H1 (cell line): ENCODE measurements around the gene ADAM12. TPM values are rescaled to one million over a fixed set of nuclear protein-coding genes. Genes with fewer than 3 reads are reported as not detected.

Experiments
- CTCF ChIA-PET: fragments of 300-600 bp; sonication (Branson Sonifier 250); formaldehyde crosslinking; loops from one replicate; lab custom pipeline; 2021; ENCODE audit not compliant: partially characterized antibody; lab: Charles Lee
- POLR2A ChIA-PET: fragments of 300-600 bp; sonication (Branson Sonifier 250); formaldehyde crosslinking; loops from one replicate; lab custom pipeline; 2021; ENCODE audit warnings: inconsistent platforms; ENCODE audit not compliant: partially characterized antibody; lab: Charles Lee
- DNase-seq, 2 experiments: peaks; one replicate each; pipeline versions ENCODE4 v3.0.0 to v3.0.0-alpha.2; 2010 to 2022; ENCODE audit warnings: low spot score in 2 of 2, low read depth in 1 of 2, mixed read lengths in 1 of 2
- FAIRE-seq: peaks from 2 replicates; lab custom pipeline; 2011; peaks lifted over from hg19 to GRCh38; lab: Jason Lieb, UNC
- H2AFZ ChIP-seq: 2 replicates; pipeline ENCODE4 v1.8.1; 2012; ENCODE audit warnings: low read length, inconsistent platforms
- H2AK5ac ChIP-seq: 2 replicates; pipeline ENCODE4 v1.6.1; 2013; ENCODE audit warnings: low read depth, low read length
- H2BK120ac ChIP-seq: replicated peaks from 2 replicates; pipeline ENCODE3; 2013; ENCODE audit warnings: low read depth, low read length, inconsistent platforms
- H2BK12ac ChIP-seq: 2 replicates; pipeline ENCODE4 v1.6.1; 2013; ENCODE audit warnings: low read depth, low read length
- H2BK15ac ChIP-seq: 2 replicates; pipeline ENCODE4 v1.6.1; 2013; ENCODE audit warnings: low read length
- H2BK20ac ChIP-seq: 2 replicates; pipeline ENCODE4 v1.6.1; 2013; ENCODE audit warnings: low read length
- H2BK5ac ChIP-seq: 2 replicates; pipeline ENCODE4 v1.6.1; 2013; ENCODE audit warnings: low read depth, low read length
- H3K14ac ChIP-seq: 2 replicates; pipeline ENCODE4 v1.6.1; 2013; ENCODE audit warnings: inconsistent platforms; ENCODE audit not compliant: insufficient read length
- H3K18ac ChIP-seq: 2 replicates; pipeline ENCODE4 v1.6.1; 2013; ENCODE audit warnings: low read length; ENCODE audit errors: extremely low read depth
- H3K23ac ChIP-seq: 2 replicates; pipeline ENCODE4 v1.6.1; 2013; ENCODE audit warnings: inconsistent platforms; ENCODE audit not compliant: insufficient read length
- H3K23me2 ChIP-seq: 2 replicates; pipeline ENCODE4 v1.6.1; 2013; ENCODE audit warnings: low read depth, low read length
- H3K27ac ChIP-seq: 2 replicates; pipeline ENCODE4 v1.6.1; 2011; ENCODE audit warnings: low read depth, low read length, inconsistent platforms
- H3K27me3 ChIP-seq, 4 experiments: replicated peaks in 1 of 4; 1 replicate in 1 of 4; 2 replicates in 3 of 4; pipeline versions ENCODE4 v1.6.1 to v1.8.1; 2011 to 2013; ENCODE audit warnings: low read length in 3 of 4, mild to moderate bottlenecking in 3 of 4, inconsistent platforms in 2 of 4, mixed read lengths in 2 of 4, moderate library complexity in 1 of 4; ENCODE audit not compliant: control insufficient read depth in 3 of 4, insufficient read depth in 3 of 4; ENCODE audit errors: extremely low read depth in 1 of 4
- H3K36me3 ChIP-seq, 4 experiments: 2 replicates each; pipeline versions ENCODE4 v1.6.1 to v1.8.1; 2011 to 2013; ENCODE audit warnings: mild to moderate bottlenecking in 4 of 4, low read length in 3 of 4, moderate library complexity in 2 of 4, control low read depth in 1 of 4, inconsistent platforms in 1 of 4; ENCODE audit not compliant: insufficient read depth in 4 of 4, control insufficient read depth in 2 of 4
- H3K4ac ChIP-seq: replicated peaks from 2 replicates; pipeline ENCODE3; 2013; ENCODE audit warnings: low read length, low read depth, mixed read lengths, inconsistent platforms; ENCODE audit not compliant: insufficient read length
- H3K4me1 ChIP-seq, 4 experiments: replicated peaks in 1 of 4; 1 replicate in 1 of 4; 2 replicates in 3 of 4; pipeline versions ENCODE4 v1.6.1 to v1.8.1; 2011 to 2013; ENCODE audit warnings: low read length in 3 of 4, inconsistent platforms in 2 of 4, mixed read lengths in 1 of 4; ENCODE audit not compliant: insufficient read depth in 4 of 4, control insufficient read depth in 3 of 4
- H3K4me2 ChIP-seq, 2 experiments: 2 replicates each; pipeline versions ENCODE4 v1.6.1 to v1.8.1; 2011 to 2013; ENCODE audit warnings: low read depth in 2 of 2, low read length in 2 of 2, control low read depth in 1 of 2, inconsistent platforms in 1 of 2, mild to moderate bottlenecking in 1 of 2; ENCODE audit not compliant: insufficient read depth in 1 of 2
- H3K4me3 ChIP-seq, 4 experiments: fragments of 200-600, 300-600 bp in 1 of 4; sonication (generic), shearing (Covaris generic), sonication (Bioruptor Twin) in 1 of 4; 2 replicates each; pipeline versions ENCODE4 v1.5.1 to v1.8.1; 2011 to 2016; ENCODE audit warnings: low read length in 4 of 4, low read depth in 3 of 4, control low read depth in 2 of 4, inconsistent platforms in 2 of 4, mild to moderate bottlenecking in 2 of 4, mixed read lengths in 1 of 4, moderate library complexity in 1 of 4; ENCODE audit not compliant: insufficient read depth in 2 of 4; ENCODE audit errors: extremely low read depth in 1 of 4
- H3K56ac ChIP-seq: replicated peaks from 2 replicates; pipeline ENCODE3; 2013; ENCODE audit warnings: low read depth, mild to moderate bottlenecking, mixed read lengths, low read length, inconsistent platforms; ENCODE audit not compliant: insufficient read length
- H3K79me1 ChIP-seq: 2 replicates; pipeline ENCODE4 v1.6.1; 2013; ENCODE audit warnings: low read depth, low read length, control low read depth
- H3K79me2 ChIP-seq, 2 experiments: 2 replicates each; pipeline versions ENCODE4 v1.6.1 to v1.8.1; 2012 to 2013; ENCODE audit warnings: low read length in 2 of 2, mild to moderate bottlenecking in 2 of 2, inconsistent platforms in 1 of 2; ENCODE audit not compliant: insufficient read depth in 2 of 2, control insufficient read depth in 1 of 2
- H3K9ac ChIP-seq, 4 experiments: replicated peaks in 1 of 4; 1 replicate in 1 of 4; 2 replicates in 3 of 4; pipeline versions ENCODE4 v1.6.1 to v1.8.1; 2011 to 2013; ENCODE audit warnings: low read depth in 3 of 4, low read length in 3 of 4, control low read depth in 2 of 4, mild to moderate bottlenecking in 2 of 4, moderate library complexity in 2 of 4, inconsistent platforms in 1 of 4; ENCODE audit errors: extremely low read depth in 1 of 4
- H3K9me3 ChIP-seq, 2 experiments: 2 replicates each; pipeline versions ENCODE4 v1.6.1 to v1.8.1; 2012 to 2013; ENCODE audit warnings: mild to moderate bottlenecking in 2 of 2, moderate library complexity in 2 of 2, control low read depth in 1 of 2, inconsistent platforms in 1 of 2, low read depth in 1 of 2, low read length in 1 of 2, mixed read lengths in 1 of 2; ENCODE audit not compliant: insufficient read depth in 2 of 2
- H4K20me1 ChIP-seq, 2 experiments: replicated peaks in 1 of 2; 2 replicates each; pipeline versions ENCODE3 to v1.8.1; 2011 to 2013; ENCODE audit warnings: inconsistent platforms in 2 of 2, low read length in 2 of 2, mild to moderate bottlenecking in 1 of 2; ENCODE audit not compliant: insufficient read depth in 2 of 2, control insufficient read depth in 1 of 2
- H4K5ac ChIP-seq: 2 replicates; pipeline ENCODE4 v1.6.1; 2013; ENCODE audit warnings: low read length, low read depth, mixed read lengths, inconsistent platforms; ENCODE audit not compliant: insufficient read length
- H4K8ac ChIP-seq: 2 replicates; pipeline ENCODE4 v1.8.0; 2013; ENCODE audit warnings: mild to moderate bottlenecking, moderate library complexity, low read length, inconsistent platforms; ENCODE audit not compliant: insufficient read depth; ENCODE audit errors: extremely low read depth
- H4K91ac ChIP-seq: replicated peaks from 2 replicates; pipeline ENCODE3; 2013; ENCODE audit warnings: low read length, mixed read lengths, inconsistent platforms; ENCODE audit not compliant: insufficient read length
- EP300 ChIP-seq, 2 experiments: IDR thresholded peaks; 1 replicate in 1 of 2; 2 replicates in 1 of 2; pipeline ENCODE4 v1.6.1; 2011 to 2012; ENCODE audit warnings: low read depth in 2 of 2, low read length in 2 of 2, mild to moderate bottlenecking in 2 of 2, borderline replicate concordance in 1 of 2, inconsistent platforms in 1 of 2, moderate library complexity in 1 of 2
- GTF2F1 ChIP-seq: IDR thresholded peaks from 2 replicates; pipeline ENCODE4 v1.6.1; 2012; ENCODE audit warnings: low read depth, low read length, improper control_type of control experiment, borderline replicate concordance
- JUND ChIP-seq: IDR thresholded peaks from 2 replicates; pipeline ENCODE4 v1.6.1; 2011; ENCODE audit warnings: mild to moderate bottlenecking, improper control_type of control experiment, low read length
- NANOG ChIP-seq: IDR thresholded peaks from 2 replicates; pipeline ENCODE4 v1.6.1; 2011; ENCODE audit warnings: low read length, low read depth, mild to moderate bottlenecking, inconsistent platforms; ENCODE audit not compliant: insufficient read depth, poor library complexity, severe bottlenecking
- POU5F1 ChIP-seq: IDR thresholded peaks from 2 replicates; pipeline ENCODE4 v1.6.1; 2011; ENCODE audit warnings: low read depth, mild to moderate bottlenecking, low read length, moderate library complexity
- RBBP5 ChIP-seq: IDR thresholded peaks from 2 replicates; pipeline ENCODE4 v1.7.1; 2012; ENCODE audit warnings: low read depth, mild to moderate bottlenecking, inconsistent platforms, low read length, moderate library complexity, borderline replicate concordance
- RFX5 ChIP-seq: IDR thresholded peaks from 2 replicates; pipeline ENCODE4 v1.6.1; 2011; ENCODE audit warnings: low read depth, low read length, improper control_type of control experiment, borderline replicate concordance
- SP4 ChIP-seq: IDR thresholded peaks from 2 replicates; pipeline ENCODE4 v1.6.1; 2012; ENCODE audit warnings: low read length, inconsistent platforms
- TEAD4 ChIP-seq: IDR thresholded peaks from 2 replicates; pipeline ENCODE4 v1.6.1; 2012; ENCODE audit warnings: low read depth, low read length, inconsistent platforms, mixed read lengths
- WGBS, 2 experiments: shearing (Covaris generic) in 1 of 2; methylation state at CpG; one replicate each; pipeline versions ENCODE4 v1.1.6 to v1.1.7; 2013 to 2015; ENCODE audit warnings: low lambda C conversion rate in 2 of 2, mixed read lengths in 2 of 2, inconsistent platforms in 1 of 2, low coverage in 1 of 2, missing lambda C conversion rate in 1 of 2; ENCODE audit not compliant: insufficient replicate concordance in 2 of 2, insufficient coverage in 1 of 2, insufficient read length in 1 of 2; ENCODE audit errors: extremely low coverage in 1 of 2, missing lambda C conversion rate in 1 of 2; 5-methylcytosine and 5-hydroxymethylcytosine counted together
- polyA plus RNA-seq, 7 experiments: library from polyadenylated mRNA; depleted of rRNA in 3 of 7; stranded (reverse) in 5 of 7; unstranded in 2 of 7; fragments of >200 nt in 5 of 7; fragments of 200-250 nt in 2 of 7; gene quantifications; 1 replicate in 5 of 7; 2 replicates in 1 of 7; 4 replicates in 1 of 7; pipeline versions ENCODE4 v1.2.1 to v1.2.3, GENCODE V29; 2011 to 2013; ENCODE audit warnings: missing spikeins in 2 of 7, mixed read lengths in 2 of 7
- total RNA-seq: library from RNA; stranded (reverse); fragmentation: NEBNext Ultra II Directional; extraction: Animal tissue kit (Norgen Biotek cat#: 25700); gene quantifications from 2 replicates; pipeline ENCODE4 v1.2.1, GENCODE V29; 2021

The ADAM12 gene
- total and polyA plus RNA-seq, 2 of the 8 experiments (the other 6 are each of a cell fraction or from before 2014, with no cell fraction given): 0.07 to 0.17 TPM

DNA sequence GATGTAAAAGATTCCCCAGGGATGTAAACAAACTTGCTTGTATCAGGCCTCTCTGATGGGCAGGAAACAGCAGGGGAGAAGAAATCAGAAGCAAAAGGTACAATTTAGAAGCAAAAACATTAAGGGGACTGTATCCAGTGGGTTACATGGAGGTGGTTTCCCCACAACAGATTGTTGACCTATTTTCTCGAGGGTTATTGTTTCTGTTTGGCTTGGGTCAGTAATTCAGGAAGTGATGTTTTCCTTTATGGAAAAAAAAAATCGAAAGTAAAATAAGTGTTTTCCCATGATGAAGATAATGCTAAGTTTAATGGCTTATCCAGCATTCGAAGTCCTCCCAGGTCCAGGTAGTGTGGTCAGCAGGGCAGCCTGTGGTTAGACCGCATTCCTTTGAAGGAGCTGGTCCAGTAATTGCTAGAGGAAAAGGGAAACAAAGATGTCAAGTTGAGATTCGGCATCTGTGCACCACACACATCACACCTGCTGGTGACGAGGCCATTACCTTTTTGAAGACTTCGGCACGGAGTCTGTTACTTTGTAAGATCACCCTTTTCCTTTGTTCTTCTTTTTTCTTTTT lies 37.3 kb upstream of the ADAM12 start:
- Histone ChIP-seq H2AFZ (no peak overlapping the region), H3K4ac (no peak overlapping the region), H4K5ac (no peak overlapping the region), H2BK20ac (no peak overlapping the region), H3K79me1 (0 out of 2 replicates have a peak, but pooled peaks cover 2% of the 10 kb centered on the region), H3K79me2 (no peaks in the 10 kb centered on the region), H3K4me3 (no peak overlapping the region), H3K56ac (no peak overlapping the region), H3K27me3 (no peaks in the 10 kb centered on the region), H3K9me3 (peaks cover 9 to 14% of the 10 kb centered on the region in 2 experiments; a peak in 3 of 4 replicates), H3K18ac (no peak overlapping the region), H3K23ac (no peak overlapping the region), H2BK5ac (no peak overlapping the region), H2BK12ac (no peak overlapping the region), H2AK5ac (no peak overlapping the region), H2BK120ac (no peak overlapping the region), H3K27ac (no peak overlapping the region), H4K8ac (no peak overlapping the region), H4K20me1 (no peaks in the 10 kb centered on the region), H3K23me2 (no peaks in the 10 kb centered on the region), H3K4me1 (peaks cover 0 to 7% (median 3%) of the 10 kb centered on the region in 4 experiments; a peak in 3 of 7 replicates), H3K4me2 (no peak overlapping the region), H2BK15ac (no peak overlapping the region), H3K14ac (no peak overlapping the region), H4K91ac (no peak overlapping the region), H3K9ac (no peak overlapping the region), H3K36me3 (no peaks in the 10 kb centered on the region)
- DNase-seq (no peak), FAIRE-seq (no peak)
- 83% methylated on average over 7 of the region's 8 CpGs; no CpG with 5 or more reads in 1 of the 2 experiments for WGBS, 2 experiments
- ChIA-PET CTCF (interaction anchor here (1.5 to 1.7 kb wide), 2 partner anchors 17 to 78 kb away, joined by 3 to 4 read pairs; no protein-coding TSS in a partner anchor), POLR2A (interaction anchor here (0.6 kb wide), 1 partner anchor 496 kb away, joined by 3 read pairs; no protein-coding TSS in a partner anchor)
- no peak for TF ChIP-seq GTF2F1
- TF ChIP-seq POU5F1: no peak
- no peak for TF ChIP-seq TEAD4
- no peak for TF ChIP-seq RFX5
- TF ChIP-seq NANOG: no peak
- no peak for TF ChIP-seq RBBP5
- TF ChIP-seq EP300 (IDR thresholded peaks at IDR 0.05; ENCODE audit: borderline replicate concordance in 1 of 2, low read depth in 2 of 2, low read length in 2 of 2): no peak
- no peak for TF ChIP-seq JUND
- TF ChIP-seq SP4: no peak
